MM.1S (cell line): ENCODE measurements around the gene ANKRD31.

ENCODE experiments used
- CTCF ChIP-seq: fragments of 300-600 bp; sonication (generic); IDR thresholded peaks from 2 replicates; pipeline ENCODE4 v1.5.1; 2016; ENCODE audit warnings: antibody characterized with exemption, low read length, mixed read lengths
- EZH2 ChIP-seq: fragments of 300-600 bp; sonication (generic); optimal IDR thresholded peaks from 2 replicates; pipeline ENCODE3; 2017; ENCODE audit warnings: low read depth, mild to moderate bottlenecking, antibody characterized with exemption, low read length, mixed read lengths

GRCh38 chr5:75235711-75236110 lies 967 bp downstream of the ANKRD31 start:
- TF ChIP-seq CTCF: no peak
- no peak for TF ChIP-seq EZH2
